DND-41 (cell line): ENCODE measurements around the gene KRTAP5-6.

Source experiments
- ATAC-seq: fragments of 200-7000 bp; cut with Tn5 transposase; 3 replicates; pipeline ENCODE4 v1.9.1; 2021; ENCODE audit warnings: low read depth; ENCODE audit not compliant: insufficient read depth
- DNase-seq: peaks from one replicate; pipeline ENCODE4 v3.0.0-alpha.2; 2020
- H2AFZ ChIP-seq: 2 replicates; pipeline ENCODE4 v1.6.0; 2012; ENCODE audit warnings: low read depth, low read length
- H3K27ac ChIP-seq: 2 replicates; pipeline ENCODE4 v1.5.1; 2012; ENCODE audit warnings: low read length, inconsistent platforms
- H3K27me3 ChIP-seq: fragments of 200-600 bp; sonication (generic); 2 replicates; pipeline ENCODE4 v1.6.0; 2012; ENCODE audit warnings: low read length, mild to moderate bottlenecking, inconsistent platforms; ENCODE audit not compliant: insufficient read depth, poor library complexity
- H3K36me3 ChIP-seq: 2 replicates; pipeline ENCODE4 v1.5.1; 2012; ENCODE audit warnings: low read length, inconsistent platforms; ENCODE audit not compliant: insufficient read depth
- H3K4me1 ChIP-seq: 2 replicates; pipeline ENCODE4 v1.5.1; 2012; ENCODE audit warnings: mild to moderate bottlenecking, low read length; ENCODE audit not compliant: insufficient read depth
- H3K4me2 ChIP-seq: 2 replicates; pipeline ENCODE4 v1.6.0; 2012; ENCODE audit warnings: mild to moderate bottlenecking, moderate library complexity, low read length, inconsistent platforms; ENCODE audit not compliant: insufficient read depth
- H3K4me3 ChIP-seq, 2 experiments: fragments of 200-600 bp in 1 of 2; shearing (Covaris generic) in 1 of 2; 2 replicates each; pipeline ENCODE4 v1.5.1; 2012 to 2016; ENCODE audit warnings: inconsistent platforms in 2 of 2, low read length in 2 of 2, mild to moderate bottlenecking in 2 of 2, low read depth in 1 of 2, moderate library complexity in 1 of 2
- H3K79me2 ChIP-seq: 2 replicates; pipeline ENCODE4 v1.6.0; 2012; ENCODE audit warnings: low read length, inconsistent platforms; ENCODE audit not compliant: insufficient read depth
- H3K9ac ChIP-seq: 2 replicates; pipeline ENCODE4 v1.6.0; 2012; ENCODE audit warnings: low read depth, mild to moderate bottlenecking, inconsistent platforms, low read length, moderate library complexity
- H3K9me3 ChIP-seq: 2 replicates; pipeline ENCODE4 v1.5.1; 2012; ENCODE audit warnings: low read length, moderate library complexity, mild to moderate bottlenecking, inconsistent platforms; ENCODE audit not compliant: insufficient read depth, severe bottlenecking
- H4K20me1 ChIP-seq: 2 replicates; pipeline ENCODE4 v1.6.0; 2012; ENCODE audit warnings: low read length; ENCODE audit not compliant: insufficient read depth
- CTCF ChIP-seq: IDR thresholded peaks from 2 replicates; pipeline ENCODE4 v1.5.1; 2012; ENCODE audit warnings: borderline replicate concordance, low read length, moderate library complexity, mild to moderate bottlenecking; ENCODE audit not compliant: poor library complexity, severe bottlenecking; ENCODE audit errors: extremely low read depth
- EZH2 ChIP-seq: IDR thresholded peaks from 3 replicates; pipeline ENCODE4 v1.6.1; 2012; ENCODE audit warnings: borderline replicate concordance, low read depth, mild to moderate bottlenecking, moderate library complexity, low read length, inconsistent platforms; ENCODE audit not compliant: severe bottlenecking

KRTAP5-6 gene

GRCh38 chr11:1735271-1735670 lies 38.3 kb downstream of the KRTAP5-6 start:
- peaks cover 19% of the 10 kb centered on the region for H3K9me3 ChIP-seq
- H3K4me3 ChIP-seq, result no peak overlapping the region
- H3K79me2 ChIP-seq, result no peaks in the 10 kb centered on the region; the same call in 1 of the 2 replicates
- H3K27me3 ChIP-seq, result no peaks in the 10 kb centered on the region
- H3K36me3 ChIP-seq, result no peaks in the 10 kb centered on the region
- no peak overlapping the region for H3K4me2 ChIP-seq
- no peak overlapping the region for H3K9ac ChIP-seq
- TF ChIP-seq CTCF (no peak), EZH2 (no peak)
- ATAC-seq (no peak), DNase-seq (no peak)
- H4K20me1 ChIP-seq, result no peaks in the 10 kb centered on the region
- H3K27ac ChIP-seq, result no peak overlapping the region; the same call in 1 of the 2 replicates
- peaks cover 38% of the 10 kb centered on the region for H3K4me1 ChIP-seq
- H2AFZ ChIP-seq, result no peak overlapping the region

GRCh38 chr11:1736447-1736992 lies 39.5 kb downstream of the KRTAP5-6 start:
- Histone ChIP-seq H3K4me1 (peaks cover 25% of the 10 kb centered on the region), H3K4me3 (no peak overlapping the region), H3K27me3 (no peaks in the 10 kb centered on the region), H3K9me3 (peaks cover 19% of the 10 kb centered on the region), H3K79me2 (no peaks in the 10 kb centered on the region), H4K20me1 (no peaks in the 10 kb centered on the region), H3K36me3 (no peaks in the 10 kb centered on the region), H3K27ac (no peak overlapping the region), H2AFZ (no peak overlapping the region), H3K9ac (no peak overlapping the region), H3K4me2 (no peak overlapping the region)
- TF ChIP-seq EZH2 (no peak), CTCF (no peak)
- ATAC-seq (no peak), DNase-seq (no peak)

- ATAC-seq (no peak), DNase-seq (no peak)
- Histone ChIP-seq H3K9ac (no peak overlapping the region), H3K4me1 (peaks cover 18% of the 10 kb centered on the region), H3K27ac (no peak overlapping the region), H3K27me3 (no peaks in the 10 kb centered on the region), H2AFZ (no peak overlapping the region), H4K20me1 (no peaks in the 10 kb centered on the region), H3K36me3 (no peaks in the 10 kb centered on the region), H3K79me2 (no peaks in the 10 kb centered on the region), H3K4me3 (no peak overlapping the region), H3K4me2 (no peak overlapping the region), H3K9me3 (peaks cover 19% of the 10 kb centered on the region)
- TF ChIP-seq CTCF (no peak), EZH2 (no peak)
These were observed 40.2 kb downstream of the KRTAP5-6 start for GRCh38 chr11:1737080-1737757.
